Measurements from ENCODE around the gene FUT1. TPM values are rescaled to one million over a fixed set of nuclear protein-coding genes. Genes with fewer than 3 reads are reported as not detected.
"Not testable (repeated sequence)": the region's sequence is repeated elsewhere in the genome, so short reads cannot be mapped to it uniquely, and the experiment has no call there.

FUT1 gene
- total RNA-seq, 2 donors from 2014 or later: 0.07 to 0.16 TPM

DNA sequence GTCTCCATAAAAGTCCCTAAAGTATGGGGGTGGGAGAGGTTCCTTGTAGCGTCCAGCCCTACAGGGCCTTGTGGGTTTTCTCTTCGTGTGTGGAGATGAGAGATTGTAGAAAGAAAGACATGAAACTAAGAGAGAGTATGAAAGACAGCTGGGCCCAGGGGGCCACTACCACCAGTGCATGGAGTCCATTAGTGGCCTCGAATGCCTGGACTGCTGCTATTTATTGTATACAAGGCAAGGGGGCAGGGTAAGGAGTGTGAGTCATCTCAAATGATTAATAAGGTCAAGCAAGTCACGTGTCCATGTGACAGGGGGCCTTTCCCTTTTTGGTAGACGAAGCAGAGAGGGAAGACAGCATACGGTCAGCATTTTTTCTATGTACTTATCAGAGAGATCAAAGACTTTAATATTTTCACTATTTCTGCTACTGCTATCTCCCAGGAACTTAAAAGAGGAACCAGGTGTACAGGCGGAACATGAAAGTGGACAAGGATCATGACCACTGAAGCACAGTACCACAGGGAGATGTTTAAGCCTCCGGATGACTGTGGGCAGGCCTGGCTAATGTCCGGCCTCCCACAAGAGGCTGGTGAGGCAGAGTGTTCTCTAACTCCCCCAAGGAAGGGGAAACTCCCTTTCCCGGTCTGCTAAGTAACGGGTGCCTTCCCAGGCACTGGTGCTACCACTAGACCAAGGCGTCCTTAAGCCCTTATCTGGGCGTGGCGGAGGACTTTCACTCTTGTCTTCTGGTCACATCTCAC lies 28.4 kb upstream of the FUT1 start:
- Mint-ChIP-seq H3K36me3 (ENCODE audit: low read depth) (no peaks in the 10 kb centered on the region), H3K27me3 (peaks cover 6% of the 10 kb centered on the region), H3K4me1 (peaks cover 2% of the 10 kb centered on the region), H3K27ac (peak overlapping the region; percentile 2), H3K4me3 (no peak overlapping the region)
- no peak for ATAC-seq
- H3K9me3 ChIP-seq (ENCODE audit: control insufficient read depth, low read length, poor library complexity, severe bottlenecking): no peaks in the 10 kb centered on the region
- DNase-seq: no peak

DNA sequence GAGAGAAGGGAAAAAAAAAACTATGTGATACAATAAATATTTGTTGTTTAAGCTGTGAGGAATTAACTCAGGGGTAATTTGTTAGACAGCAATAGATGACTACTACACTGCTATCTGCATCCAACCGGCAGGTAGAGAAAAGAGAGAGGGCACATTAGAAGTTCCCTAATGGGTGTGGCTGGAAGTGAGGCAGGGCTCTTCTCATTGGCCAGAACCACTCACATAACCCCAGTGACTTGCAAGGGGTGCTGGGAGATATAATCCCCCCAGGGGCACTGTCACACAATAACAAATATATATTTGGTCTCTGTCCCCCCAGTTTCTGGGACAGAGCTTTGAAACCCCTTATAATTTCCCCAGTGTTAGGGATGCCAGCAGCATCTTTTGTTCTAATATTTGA lies 27.2 kb upstream of the FUT1 start:
- no peak overlapping the region for H3K4me3 Mint-ChIP-seq
- H3K36me3 Mint-ChIP-seq (ENCODE audit: low read depth): no peaks in the 10 kb centered on the region
- DNase-seq: no peak
- no peaks in the 10 kb centered on the region for H3K9me3 ChIP-seq (ENCODE audit: control insufficient read depth, low read length, poor library complexity, severe bottlenecking)
- peaks cover 2% of the 10 kb centered on the region for H3K4me1 Mint-ChIP-seq
- ATAC-seq: no peak
- no peak overlapping the region for H3K27ac Mint-ChIP-seq
- peaks cover 6% of the 10 kb centered on the region for H3K27me3 Mint-ChIP-seq

DNA sequence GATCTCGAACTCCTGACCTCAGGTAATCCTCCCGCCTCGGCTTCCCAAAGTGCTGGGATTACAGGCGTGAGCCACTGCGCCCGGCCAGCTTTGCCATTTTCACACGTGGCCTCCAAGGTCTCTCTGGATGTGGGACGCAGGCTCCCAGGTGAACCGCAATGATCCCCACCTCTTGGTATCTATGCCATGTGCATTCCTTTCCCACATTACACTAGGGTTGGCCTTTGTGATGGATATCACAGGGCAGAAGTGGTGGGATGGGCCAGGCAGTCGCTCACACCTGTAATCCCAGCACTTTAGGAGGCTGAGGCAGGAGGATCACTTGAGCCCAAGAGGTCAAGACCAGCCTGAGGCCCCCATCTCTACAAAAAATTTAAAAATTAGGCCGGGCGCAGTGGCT lies 25.3 kb upstream of the FUT1 start:
- H3K36me3 Mint-ChIP-seq (ENCODE audit: low read depth): no peaks in the 10 kb centered on the region

GRCh38 chr19:48777139-48777538 lies 24.7 kb upstream of the FUT1 start:
- Mint-ChIP-seq H3K27ac (peak overlapping the region; percentile 39), H3K4me3 (no peak overlapping the region), H3K36me3 (ENCODE audit: low read depth) (no peaks in the 10 kb centered on the region), H3K4me1 (no peaks in the 10 kb centered on the region), H3K27me3 (peaks cover under 1% of the 10 kb centered on the region)
- DNase-seq (no peak), ATAC-seq (no peak)
- H3K9me3 ChIP-seq (ENCODE audit: control insufficient read depth, low read length, poor library complexity, severe bottlenecking): no peaks in the 10 kb centered on the region

More for the DNA sequence above, 25.3 kb upstream of the FUT1 start:
- ATAC-seq: no peak
- Mint-ChIP-seq H3K27me3 (peaks cover 6% of the 10 kb centered on the region), H3K4me3 (no peak overlapping the region), H3K27ac (peak overlapping the region; percentile 39), H3K4me1 (peaks cover 2% of the 10 kb centered on the region)
- DNase-seq: no peak
- no peaks in the 10 kb centered on the region for H3K9me3 ChIP-seq (ENCODE audit: control insufficient read depth, low read length, poor library complexity, severe bottlenecking)

- H3K36me3 Mint-ChIP-seq (ENCODE audit: low read depth): no peaks in the 10 kb centered on the region
- no peak for DNase-seq
- no peak overlapping the region for H3K4me3 Mint-ChIP-seq
- peaks cover 9% of the 10 kb centered on the region for H3K27me3 Mint-ChIP-seq
- no peak for ATAC-seq
- no peak overlapping the region for H3K27ac Mint-ChIP-seq
- H3K9me3 ChIP-seq (ENCODE audit: control insufficient read depth, low read length, poor library complexity, severe bottlenecking): no peaks in the 10 kb centered on the region
- H3K4me1 Mint-ChIP-seq: no peaks in the 10 kb centered on the region
Measured at GRCh38 chr19:48772503-48772953, 20.1 kb upstream of the FUT1 start.

DNA sequence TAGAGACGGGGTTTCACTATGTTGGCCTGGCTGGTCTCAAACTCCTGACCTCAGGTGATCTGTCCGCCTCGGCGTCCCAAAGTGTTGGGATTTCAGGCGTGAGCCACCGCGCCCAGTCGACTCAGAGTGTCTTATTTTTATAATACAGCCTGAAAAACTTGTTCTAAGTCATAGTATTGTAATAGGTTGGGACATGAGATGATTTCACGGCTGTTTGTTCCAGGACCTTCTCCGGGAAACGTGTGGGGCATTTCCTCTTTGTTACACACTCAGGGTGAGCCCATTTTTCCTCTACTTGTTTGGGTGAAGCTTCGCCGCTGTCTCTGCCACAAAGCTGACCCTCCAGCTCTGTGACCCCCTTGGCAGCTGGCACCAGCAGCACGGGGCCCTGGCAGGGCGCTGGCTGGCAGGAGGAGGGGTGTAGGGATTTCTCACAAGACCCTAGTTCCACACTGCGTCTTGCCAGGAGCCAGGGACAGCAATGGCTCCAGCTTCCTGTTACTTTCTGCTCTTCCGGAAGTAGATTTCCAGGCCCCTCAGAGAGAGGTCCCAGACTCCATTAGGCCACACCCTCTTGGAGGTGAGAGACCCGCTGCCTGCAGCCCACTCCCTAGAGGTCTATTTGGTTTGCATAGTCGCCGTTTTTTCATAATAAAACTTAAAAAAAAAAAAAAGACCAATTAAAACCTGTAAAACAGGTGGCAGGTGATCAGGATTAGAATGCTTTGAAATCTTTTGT lies 18.5 kb upstream of the FUT1 start:
- no peaks in the 10 kb centered on the region for H3K9me3 ChIP-seq (ENCODE audit: control insufficient read depth, low read length, poor library complexity, severe bottlenecking)
- no peak for DNase-seq
- Mint-ChIP-seq H3K4me1 (no peaks in the 10 kb centered on the region), H3K27ac (no peak overlapping the region), H3K36me3 (ENCODE audit: low read depth) (no peaks in the 10 kb centered on the region), H3K27me3 (peaks cover 11% of the 10 kb centered on the region), H3K4me3 (no peak overlapping the region)
- ATAC-seq: no peak

DNA sequence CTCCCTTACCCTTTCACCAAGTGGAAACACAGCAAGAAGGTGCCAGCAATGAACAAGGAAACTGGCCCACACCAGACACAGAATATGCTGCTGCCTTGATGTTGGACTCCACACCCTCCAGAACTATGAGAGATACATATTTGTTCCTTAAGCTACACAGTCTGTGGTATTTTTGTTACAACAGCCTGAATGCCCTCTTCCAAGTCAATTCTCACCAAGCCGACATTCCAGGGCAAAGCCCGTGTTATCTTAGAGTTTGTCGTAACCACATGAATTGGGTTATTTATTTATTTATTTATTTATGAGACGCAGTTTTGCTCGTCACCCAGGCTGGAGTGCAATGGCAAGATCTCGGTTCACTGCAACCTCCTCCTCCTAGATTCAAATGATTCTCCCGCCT lies 17.8 kb upstream of the FUT1 start:
- no peaks in the 10 kb centered on the region for H3K9me3 ChIP-seq (ENCODE audit: control insufficient read depth, low read length, poor library complexity, severe bottlenecking)

DNA sequence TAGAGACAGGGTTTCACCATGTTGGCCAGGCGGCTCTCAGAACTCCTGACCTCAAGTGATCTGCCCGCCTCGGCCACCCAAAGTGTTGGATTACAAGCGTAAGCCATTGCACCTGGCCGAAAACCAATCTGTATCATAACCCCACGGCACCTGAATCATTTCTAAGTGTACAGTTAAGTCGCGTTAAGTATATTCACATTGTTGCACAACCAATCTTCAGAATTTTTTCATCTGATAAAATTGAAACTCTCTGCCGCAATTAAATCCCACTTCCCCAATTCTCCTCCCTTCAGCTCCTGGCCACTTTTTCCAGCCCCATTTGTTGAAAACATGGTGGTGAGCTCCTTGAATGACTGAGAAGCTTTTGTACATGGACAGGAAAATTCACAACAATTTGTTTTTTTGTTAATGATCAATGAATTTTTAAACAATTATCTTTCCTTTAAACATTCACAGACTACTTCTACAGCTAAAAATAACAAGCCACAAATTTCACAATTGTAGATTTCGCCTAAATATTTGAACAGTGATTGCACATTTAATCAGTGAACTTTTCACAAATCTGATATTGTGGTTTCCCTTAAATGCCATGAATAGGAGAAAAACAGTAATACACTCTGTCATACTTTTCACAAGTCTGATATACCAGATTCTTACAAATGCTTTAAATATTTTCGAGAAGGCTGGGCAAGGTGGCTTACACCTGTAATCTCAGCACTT lies 16.7 kb upstream of the FUT1 start:
- ATAC-seq (no peak), DNase-seq (no peak)
- Mint-ChIP-seq H3K27ac (no peak overlapping the region), H3K4me3 (no peak overlapping the region), H3K4me1 (no peaks in the 10 kb centered on the region), H3K36me3 (ENCODE audit: low read depth) (no peaks in the 10 kb centered on the region), H3K27me3 (peaks cover 23% of the 10 kb centered on the region)
- no peaks in the 10 kb centered on the region for H3K9me3 ChIP-seq (ENCODE audit: control insufficient read depth, low read length, poor library complexity, severe bottlenecking)

More for the DNA sequence above, 17.8 kb upstream of the FUT1 start:
- Mint-ChIP-seq H3K36me3 (ENCODE audit: low read depth) (no peaks in the 10 kb centered on the region), H3K4me3 (no peak overlapping the region), H3K4me1 (no peaks in the 10 kb centered on the region), H3K27ac (no peak overlapping the region), H3K27me3 (peaks cover 15% of the 10 kb centered on the region)
- no peak for DNase-seq
- ATAC-seq: no peak

- H3K27me3 Mint-ChIP-seq: peaks cover 24% of the 10 kb centered on the region
Measured at GRCh38 chr19:48768171-48768753, 15.8 kb upstream of the FUT1 start.

DNA sequence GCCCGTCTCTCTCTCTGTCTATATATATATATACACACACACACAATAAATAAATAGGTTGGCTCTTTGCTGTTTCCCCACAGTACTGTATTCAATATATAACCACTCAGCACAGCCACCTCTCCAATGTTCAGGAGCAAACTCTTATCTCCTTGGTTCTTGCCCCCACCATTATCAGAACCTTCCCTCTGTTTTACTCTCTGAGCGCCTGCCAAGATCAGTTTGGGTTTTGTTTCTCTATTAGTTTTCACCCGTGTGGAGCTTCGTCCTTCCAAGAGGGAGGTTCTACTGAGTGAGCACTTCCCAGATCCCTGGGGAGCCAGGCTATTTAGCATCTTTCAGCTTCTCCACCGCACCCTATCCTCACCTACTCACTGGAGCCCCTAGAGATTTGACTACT lies 13.4 kb upstream of the FUT1 start:
- ATAC-seq; H3K4me1 Mint-ChIP-seq; H3K27ac Mint-ChIP-seq; H3K4me3 Mint-ChIP-seq; H3K9me3 ChIP-seq (ENCODE audit: control insufficient read depth, low read length, poor library complexity, severe bottlenecking); DNase-seq; H3K36me3 Mint-ChIP-seq (ENCODE audit: low read depth): not testable (repeated sequence)
- H3K27me3 Mint-ChIP-seq: peaks cover 29% of the 10 kb centered on the region

More at GRCh38 chr19:48768171-48768753, 15.8 kb upstream of the FUT1 start:
- H3K4me1 Mint-ChIP-seq; H3K36me3 Mint-ChIP-seq (ENCODE audit: low read depth); H3K4me3 Mint-ChIP-seq; DNase-seq; H3K9me3 ChIP-seq (ENCODE audit: control insufficient read depth, low read length, poor library complexity, severe bottlenecking); H3K27ac Mint-ChIP-seq; ATAC-seq: not testable (repeated sequence)

- no peak overlapping the region for H3K4me3 Mint-ChIP-seq
- H3K27me3 Mint-ChIP-seq: peaks cover 25% of the 10 kb centered on the region
- ATAC-seq (no peak), DNase-seq (no peak)
- H3K9me3 ChIP-seq (ENCODE audit: control insufficient read depth, low read length, poor library complexity, severe bottlenecking): no peaks in the 10 kb centered on the region
- peaks cover 4% of the 10 kb centered on the region for H3K4me1 Mint-ChIP-seq
- no peak overlapping the region for H3K27ac Mint-ChIP-seq
- H3K36me3 Mint-ChIP-seq (ENCODE audit: low read depth): no peaks in the 10 kb centered on the region
Measured at GRCh38 chr19:48760504-48761205, 8.2 kb upstream of the FUT1 start.

GRCh38 chr19:48757741-48758144 lies 5.3 kb upstream of the FUT1 start:
- H3K9me3 ChIP-seq (ENCODE audit: control insufficient read depth, low read length, poor library complexity, severe bottlenecking): no peaks in the 10 kb centered on the region
- Mint-ChIP-seq H3K4me1 (peaks cover 11% of the 10 kb centered on the region), H3K27me3 (peaks cover 25% of the 10 kb centered on the region), H3K36me3 (ENCODE audit: low read depth) (no peaks in the 10 kb centered on the region), H3K27ac (no peak overlapping the region), H3K4me3 (no peak overlapping the region)
- no peak for ATAC-seq
- DNase-seq: no peak

Data from T-helper 17 cell (primary cell).